Globus pallidus (tissue), 1 donor: ENCODE measurements around the gene AIP.

Source experiments
- DNase-seq: peaks from one replicate; pipeline ENCODE4 v3.0.0-alpha.2; 2015; ENCODE audit warnings: low spot score

AIP gene

GRCh38 chr11:67493548-67494370 is 10.9 kb downstream of the AIP start:
- DNase-seq: no peak

- DNase-seq: no peak
Observed at GRCh38 chr11:67494371-67495233, 11.8 kb downstream of the AIP start.

GRCh38 chr11:67495234-67496005 is 12.6 kb downstream of the AIP start:
- no peak for DNase-seq

GRCh38 chr11:67496113-67496512 is 13.3 kb downstream of the AIP start:
- no peak for DNase-seq

GRCh38 chr11:67497656-67498291 is 14.9 kb downstream of the AIP start:
- DNase-seq: no peak

GRCh38 chr11:67498544-67498972 is 15.7 kb downstream of the AIP start:
- no peak for DNase-seq

GRCh38 chr11:67499808-67500483 is 17.1 kb downstream of the AIP start:
- DNase-seq: no peak

GRCh38 chr11:67500484-67500821 is 17.6 kb downstream of the AIP start:
- no peak for DNase-seq

- DNase-seq: no peak
Observed at GRCh38 chr11:67500831-67501715, 18.2 kb downstream of the AIP start.

GRCh38 chr11:67501854-67502253 is 19.0 kb downstream of the AIP start:
- DNase-seq: no peak

- no peak for DNase-seq
Observed at GRCh38 chr11:67502328-67502979, 19.6 kb downstream of the AIP start.

GRCh38 chr11:67503119-67504004 is 20.5 kb downstream of the AIP start:
- no peak for DNase-seq

- DNase-seq: no peak
Observed at GRCh38 chr11:67504005-67504949, 21.5 kb downstream of the AIP start.

- peak; percentile 33 for DNase-seq
Observed at GRCh38 chr11:67504950-67505581, 22.2 kb downstream of the AIP start, which contains the start of gene PITPNM1. Gene PITPNM1, minus strand, starts transcription at chr11:67505363. Its CDS starts 1,183 bp downstream, at chr11:67504180.

GRCh38 chr11:67505605-67506396 is 23.0 kb downstream of the AIP start:
- peak; percentile 80 for DNase-seq

- DNase-seq: no peak
Observed at GRCh38 chr11:67506426-67507051, 23.7 kb downstream of the AIP start.
